NCI-H526 treated with DMSO at 0.1 percent for 48 hours (cell line): ENCODE measurements around the gene RASSF10.
A peak's percentile ranks its signal among the peaks of the same experiment; 100 is the strongest.

ENCODE experiments used
- DNase-seq: peaks from one replicate; lab custom pipeline; 2025; lab: John Stamatoyannopoulos, UW

Gene RASSF10

GRCh38 chr11:13008625-13009475 is at the start of gene RASSF10:
Gene RASSF10 (plus strand): TSS chr11:13009316. CDS start chr11:13009577, 261 bp downstream.
- peak; percentile 86 for DNase-seq

GRCh38 chr11:12961615-12962014 is 47.5 kb upstream of the RASSF10 start:
- no peak for DNase-seq

- DNase-seq, result no peak
These were observed 46.8 kb upstream of the RASSF10 start for GRCh38 chr11:12962306-12962705.

- DNase-seq, result no peak
These were observed 46.1 kb upstream of the RASSF10 start for GRCh38 chr11:12963051-12963450.

GRCh38 chr11:12963792-12964536 is 45.2 kb upstream of the RASSF10 start:
- peak; percentile 28 for DNase-seq

- DNase-seq, result no peak
These were observed 44.5 kb upstream of the RASSF10 start for GRCh38 chr11:12964650-12965049.

GRCh38 chr11:12966002-12966401 is 43.1 kb upstream of the RASSF10 start:
- DNase-seq, result no peak

GRCh38 chr11:12968101-12968500 is 41.0 kb upstream of the RASSF10 start:
- no peak for DNase-seq

- no peak for DNase-seq
These were observed 40.3 kb upstream of the RASSF10 start for GRCh38 chr11:12968826-12969225.

GRCh38 chr11:12971955-12972354 is 37.2 kb upstream of the RASSF10 start:
- no peak for DNase-seq

- no peak for DNase-seq
These were observed 35.5 kb upstream of the RASSF10 start for GRCh38 chr11:12973528-12974181.

GRCh38 chr11:12975195-12975594 is 33.9 kb upstream of the RASSF10 start:
- no peak for DNase-seq

- peak; percentile 15 for DNase-seq
These were observed 29.0 kb upstream of the RASSF10 start for GRCh38 chr11:12979928-12980689.

- DNase-seq, result no peak
These were observed 27.2 kb upstream of the RASSF10 start for GRCh38 chr11:12981676-12982522.

GRCh38 chr11:12983336-12983735 is 25.8 kb upstream of the RASSF10 start:
- no peak for DNase-seq

- no peak for DNase-seq
These were observed 22.8 kb upstream of the RASSF10 start for GRCh38 chr11:12986194-12986898.

- DNase-seq, result no peak
These were observed 19.5 kb upstream of the RASSF10 start for GRCh38 chr11:12989428-12990161.

- no peak for DNase-seq
These were observed 19.0 kb upstream of the RASSF10 start for GRCh38 chr11:12990162-12990480.

GRCh38 chr11:12991426-12991825 is 17.7 kb upstream of the RASSF10 start:
- no peak for DNase-seq

GRCh38 chr11:12993626-12994025 is 15.5 kb upstream of the RASSF10 start:
- no peak for DNase-seq
